Ovary (tissue), 3 donors: ENCODE data around the gene BRINP3.

Experiments used
- EP300 ChIP-seq: sonication (generic); formaldehyde crosslinking; IDR thresholded peaks from one replicate; pipeline ENCODE4 v1.6.1; 2017; ENCODE audit warnings: antibody characterized with exemption
- POLR2A ChIP-seq: fragments of 450-650 bp; IDR thresholded peaks from one replicate; pipeline ENCODE4 v1.6.1; 2017; ENCODE audit warnings: antibody characterized with exemption, mild to moderate bottlenecking, moderate library complexity
- TF ChIP-seq, protein P1 (sequence below), 3 donors: fragments of 450-650 bp in 2 of 3; fragments of 200-600 bp in 1 of 3; IDR thresholded peaks; one replicate each; pipeline versions ENCODE4 v1.5.1 to v1.8.0; 2016 to 2022; ENCODE audit warnings: antibody characterized with exemption in 3 of 3, mild to moderate bottlenecking in 1 of 3
- donor health status: DM: no; HTN: no; CAD: no.

DNA sequence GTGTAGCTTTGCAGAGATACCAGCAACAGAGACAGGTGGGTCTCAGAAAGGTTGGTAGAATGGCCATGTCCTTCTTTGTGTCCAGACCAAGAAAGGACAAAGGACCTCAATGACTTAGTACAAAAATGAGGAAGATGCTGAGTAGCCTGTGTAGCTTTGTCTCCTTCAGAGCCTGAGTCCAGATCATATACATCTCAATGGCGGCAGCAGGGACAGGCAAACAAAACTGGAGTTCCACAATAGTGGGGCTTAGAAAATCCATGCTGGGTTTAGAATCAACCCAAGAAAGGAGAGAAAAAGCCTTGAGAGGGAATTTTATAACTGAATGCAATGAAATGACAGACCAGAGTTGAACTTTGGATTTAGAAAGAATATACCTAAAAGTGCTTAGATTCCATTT lies 339.0 kb downstream of the BRINP3 start:
- TF ChIP-seq, protein P1, sequence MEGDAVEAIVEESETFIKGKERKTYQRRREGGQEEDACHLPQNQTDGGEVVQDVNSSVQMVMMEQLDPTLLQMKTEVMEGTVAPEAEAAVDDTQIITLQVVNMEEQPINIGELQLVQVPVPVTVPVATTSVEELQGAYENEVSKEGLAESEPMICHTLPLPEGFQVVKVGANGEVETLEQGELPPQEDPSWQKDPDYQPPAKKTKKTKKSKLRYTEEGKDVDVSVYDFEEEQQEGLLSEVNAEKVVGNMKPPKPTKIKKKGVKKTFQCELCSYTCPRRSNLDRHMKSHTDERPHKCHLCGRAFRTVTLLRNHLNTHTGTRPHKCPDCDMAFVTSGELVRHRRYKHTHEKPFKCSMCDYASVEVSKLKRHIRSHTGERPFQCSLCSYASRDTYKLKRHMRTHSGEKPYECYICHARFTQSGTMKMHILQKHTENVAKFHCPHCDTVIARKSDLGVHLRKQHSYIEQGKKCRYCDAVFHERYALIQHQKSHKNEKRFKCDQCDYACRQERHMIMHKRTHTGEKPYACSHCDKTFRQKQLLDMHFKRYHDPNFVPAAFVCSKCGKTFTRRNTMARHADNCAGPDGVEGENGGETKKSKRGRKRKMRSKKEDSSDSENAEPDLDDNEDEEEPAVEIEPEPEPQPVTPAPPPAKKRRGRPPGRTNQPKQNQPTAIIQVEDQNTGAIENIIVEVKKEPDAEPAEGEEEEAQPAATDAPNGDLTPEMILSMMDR (IDR thresholded peaks at IDR 0.05): no peak
- no peak for TF ChIP-seq POLR2A
- no peak for TF ChIP-seq EP300
